Measurements from ENCODE around the gene SLCO2B1. TPM values are rescaled to one million over a fixed set of nuclear protein-coding genes. Genes with fewer than 3 reads are reported as not detected.

Gene SLCO2B1
- total and polyA plus RNA-seq, 4 donors: 52.7 to 184 (median 135) TPM

GRCh38 chr11:75193711-75194110 is 42.8 kb downstream of the SLCO2B1 start:
- Histone ChIP-seq H3K9me3 (ENCODE audit: control insufficient read depth in 4 of 4, low read length in 3 of 4) (no peaks in the 10 kb centered on the region), H3K4me1 (ENCODE audit: control insufficient read depth in 4 of 4, insufficient read depth in 4 of 4, low read length in 3 of 4) (peaks cover 15 to 56% (median 42%) of the 10 kb centered on the region in 4 donors), H3K9ac (ENCODE audit: low read depth in 1 of 2, low read length in 2 of 2) (no peak overlapping the region), H3K4me3 (ENCODE audit: low read depth in 1 of 3, low read length in 3 of 3) (no peak overlapping the region), H3K36me3 (ENCODE audit: control insufficient read depth in 4 of 4, insufficient read depth in 3 of 4, low read depth in 1 of 4, low read length in 3 of 4) (peaks cover 10 to 47% (median 35%) of the 10 kb centered on the region in 4 donors), H3K27ac (ENCODE audit: low read depth in 1 of 2, low read length in 2 of 2) (peak overlapping the region; percentile 45 to 56), H3K27me3 (ENCODE audit: control insufficient read depth in 4 of 4, insufficient read depth in 4 of 4, low read length in 3 of 4) (no peaks in the 10 kb centered on the region)
- no peak for TF ChIP-seq ZBTB33 (IDR thresholded peaks at IDR 0.05)
- TF ChIP-seq NR2F2 (IDR thresholded peaks at IDR 0.05): no peak
- no peak for TF ChIP-seq TAF1 (conservative IDR thresholded peaks at IDR 0.05)
- TF ChIP-seq EGR1 (IDR thresholded peaks at IDR 0.05; ENCODE audit: low read depth in 2 of 2): no peak
- TF ChIP-seq RXRA (IDR thresholded peaks at IDR 0.05): no peak
- TF ChIP-seq SP1 (IDR thresholded peaks at IDR 0.05): no peak
- no peak for TF ChIP-seq YY1 (IDR thresholded peaks at IDR 0.05)
- no peak for TF ChIP-seq CTCF (IDR thresholded peaks at IDR 0.05; ENCODE audit: low read depth, low read length, missing input control)
- no peak for TF ChIP-seq FOXA2 (IDR thresholded peaks at IDR 0.05)
- no peak for TF ChIP-seq GABPA (IDR thresholded peaks at IDR 0.05 in 1 of 2, conservative IDR thresholded peaks at IDR 0.05 in 1 of 2)
- TF ChIP-seq FOXA1 (IDR thresholded peaks at IDR 0.05): no peak
- no peak for TF ChIP-seq HNF4G (IDR thresholded peaks at IDR 0.05)
- 86% methylated on average over 2 of the region's 2 CpGs for WGBS
- DNase-seq (ENCODE audit: low spot score): no peak

- Histone ChIP-seq H3K27ac (ENCODE audit: low read depth in 1 of 2, low read length in 2 of 2) (peak overlapping the region; percentile 45 to 77), H3K36me3 (ENCODE audit: control insufficient read depth in 4 of 4, insufficient read depth in 3 of 4, low read depth in 1 of 4, low read length in 3 of 4) (peaks cover 10 to 44% (median 37%) of the 10 kb centered on the region in 4 donors)
Observed at GRCh38 chr11:75194147-75194546, 43.2 kb downstream of the SLCO2B1 start.

GRCh38 chr11:75195167-75195962 is 44.5 kb downstream of the SLCO2B1 start:
- H3K36me3 ChIP-seq (ENCODE audit: control insufficient read depth in 4 of 4, insufficient read depth in 3 of 4, low read depth in 1 of 4, low read length in 3 of 4): peaks cover 10 to 49% (median 42%) of the 10 kb centered on the region in 4 donors
- DNase-seq (ENCODE audit: low spot score): no peak
- peak; percentile 21 for TF ChIP-seq NR2F2 (IDR thresholded peaks at IDR 0.05)
- no peak for TF ChIP-seq CTCF (IDR thresholded peaks at IDR 0.05; ENCODE audit: low read depth, low read length, missing input control)
- peak in 1 of 2 donors; percentile 43 for TF ChIP-seq EGR1 (IDR thresholded peaks at IDR 0.05; ENCODE audit: low read depth in 2 of 2)
- TF ChIP-seq JUND (IDR thresholded peaks at IDR 0.05): peak; percentile 41 to 47
- TF ChIP-seq HNF4G (IDR thresholded peaks at IDR 0.05): no peak
- peak; percentile 46 for TF ChIP-seq YY1 (IDR thresholded peaks at IDR 0.05)
- no peak for TF ChIP-seq GABPA (IDR thresholded peaks at IDR 0.05 in 1 of 2, conservative IDR thresholded peaks at IDR 0.05 in 1 of 2)
- TF ChIP-seq TAF1 (conservative IDR thresholded peaks at IDR 0.05): no peak
- peak; percentile 25 to 55 for TF ChIP-seq RAD21 (IDR thresholded peaks at IDR 0.05)
- TF ChIP-seq RXRA (IDR thresholded peaks at IDR 0.05): peak; percentile 85 to 86
- no peak for TF ChIP-seq ATF3 (IDR thresholded peaks at IDR 0.05)
- TF ChIP-seq FOXA2 (IDR thresholded peaks at IDR 0.05): peak; percentile 13
- peak; percentile 77 for TF ChIP-seq MAX (IDR thresholded peaks at IDR 0.05)
- peak; percentile 68 to 78 for TF ChIP-seq HNF4A (conservative IDR thresholded peaks at IDR 0.05)

More at GRCh38 chr11:75194147-75194546, 43.2 kb downstream of the SLCO2B1 start:
- Histone ChIP-seq H3K4me1 (ENCODE audit: control insufficient read depth in 4 of 4, insufficient read depth in 4 of 4, low read length in 3 of 4) (peaks cover 15 to 56% (median 41%) of the 10 kb centered on the region in 4 donors), H3K4me3 (ENCODE audit: low read depth in 1 of 3, low read length in 3 of 3) (no peak overlapping the region), H3K27me3 (ENCODE audit: control insufficient read depth in 4 of 4, insufficient read depth in 4 of 4, low read length in 3 of 4) (no peaks in the 10 kb centered on the region), H3K9me3 (ENCODE audit: control insufficient read depth in 4 of 4, low read length in 3 of 4) (no peaks in the 10 kb centered on the region), H3K9ac (ENCODE audit: low read depth in 1 of 2, low read length in 2 of 2) (no peak overlapping the region)
- WGBS: 65% methylated on average over 5 of the region's 5 CpGs
- TF ChIP-seq EGR1 (IDR thresholded peaks at IDR 0.05; ENCODE audit: low read depth in 2 of 2) (no peak), JUND (IDR thresholded peaks at IDR 0.05) (no peak)
- DNase-seq (ENCODE audit: low spot score): no peak

More at GRCh38 chr11:75195167-75195962, 44.5 kb downstream of the SLCO2B1 start:
- Histone ChIP-seq H3K27me3 (ENCODE audit: control insufficient read depth in 4 of 4, insufficient read depth in 4 of 4, low read length in 3 of 4) (no peaks in the 10 kb centered on the region), H3K9me3 (ENCODE audit: control insufficient read depth in 4 of 4, low read length in 3 of 4) (no peaks in the 10 kb centered on the region), H3K27ac (ENCODE audit: low read depth in 1 of 2, low read length in 2 of 2) (peak overlapping the region; percentile 69 to 77), H3K4me3 (ENCODE audit: low read depth in 1 of 3, low read length in 3 of 3) (no peak overlapping the region), H3K4me1 (ENCODE audit: control insufficient read depth in 4 of 4, insufficient read depth in 4 of 4, low read length in 3 of 4) (peaks cover 15 to 58% (median 39%) of the 10 kb centered on the region in 4 donors), H3K9ac (ENCODE audit: low read depth in 1 of 2, low read length in 2 of 2) (no peak overlapping the region)
- 53% methylated on average over 7 of the region's 7 CpGs for WGBS

All from liver (tissue), 9 donors.